HG03135 (cell line): ENCODE data around the gene SCML2.
"Not testable (repeated sequence)": the region's sequence is repeated elsewhere in the genome, so short reads cannot be mapped to it uniquely, and the experiment has no call there.

Experiments used
- ATAC-seq: cut with Tn5 transposase; IDR thresholded peaks from one replicate; pipeline ENCODE4 v1.9.1; 2021; ENCODE audit warnings: mild to moderate bottlenecking, moderate library complexity; ENCODE audit not compliant: unreplicated experiment

SCML2 gene

DNA sequence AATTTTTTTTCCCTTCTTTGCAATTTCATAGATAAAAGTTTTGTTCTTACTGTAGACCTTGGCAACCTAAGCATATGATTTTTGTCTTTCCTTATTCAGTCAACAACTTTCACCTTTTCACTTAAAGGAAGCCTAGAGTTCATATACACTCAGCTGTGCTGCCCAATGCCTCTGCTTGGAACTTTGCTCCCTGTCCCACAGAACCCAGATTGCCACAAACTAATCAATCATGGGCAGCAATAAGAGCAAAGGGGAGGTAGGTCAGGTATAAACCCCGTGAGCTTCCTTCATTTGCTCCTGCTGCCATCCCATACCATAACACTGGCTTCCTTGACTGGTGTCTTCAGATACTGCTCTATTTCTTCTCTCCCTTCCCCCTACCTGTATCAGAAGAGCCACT lies 82.8 kb downstream of the SCML2 start:
- no peak for ATAC-seq

DNA sequence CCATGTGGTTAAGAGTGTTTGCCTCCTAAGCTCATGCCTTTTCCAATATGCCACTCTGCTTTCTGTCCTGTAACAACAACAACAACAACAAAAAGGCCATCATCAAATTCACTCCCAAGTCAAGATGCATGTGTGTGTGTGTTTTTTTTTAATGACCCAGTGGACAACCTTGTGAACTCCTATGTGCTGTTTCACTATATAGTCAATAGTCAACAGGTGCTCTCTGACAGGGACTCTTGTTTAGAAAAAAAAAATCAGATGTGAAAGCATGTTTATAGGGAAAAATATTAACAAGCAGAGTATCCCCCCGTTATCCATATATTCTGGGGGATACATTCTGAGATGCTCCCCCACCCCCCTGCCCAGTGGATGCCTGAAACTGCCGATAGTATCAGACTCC lies 83.2 kb downstream of the SCML2 start:
- no peak for ATAC-seq

DNA sequence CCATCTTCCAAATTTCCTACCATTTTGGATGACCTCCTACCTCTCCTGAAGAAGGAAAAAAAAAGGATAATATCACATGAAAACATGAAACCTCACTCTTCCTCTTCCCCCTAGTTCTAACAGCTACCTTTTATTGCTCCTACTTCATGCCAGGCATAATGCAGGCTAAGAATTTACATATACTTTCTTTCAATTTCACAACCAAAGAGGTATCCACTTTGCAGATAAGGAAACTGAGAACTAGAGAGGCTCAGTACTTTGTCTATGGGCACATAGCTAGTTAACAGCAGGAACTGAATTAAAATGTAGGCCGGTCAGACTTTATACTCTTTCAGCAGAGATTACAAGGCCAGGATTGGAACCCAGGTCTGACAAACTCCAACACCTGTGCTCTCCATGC lies 99.4 kb downstream of the SCML2 start:
- ATAC-seq: no peak

DNA sequence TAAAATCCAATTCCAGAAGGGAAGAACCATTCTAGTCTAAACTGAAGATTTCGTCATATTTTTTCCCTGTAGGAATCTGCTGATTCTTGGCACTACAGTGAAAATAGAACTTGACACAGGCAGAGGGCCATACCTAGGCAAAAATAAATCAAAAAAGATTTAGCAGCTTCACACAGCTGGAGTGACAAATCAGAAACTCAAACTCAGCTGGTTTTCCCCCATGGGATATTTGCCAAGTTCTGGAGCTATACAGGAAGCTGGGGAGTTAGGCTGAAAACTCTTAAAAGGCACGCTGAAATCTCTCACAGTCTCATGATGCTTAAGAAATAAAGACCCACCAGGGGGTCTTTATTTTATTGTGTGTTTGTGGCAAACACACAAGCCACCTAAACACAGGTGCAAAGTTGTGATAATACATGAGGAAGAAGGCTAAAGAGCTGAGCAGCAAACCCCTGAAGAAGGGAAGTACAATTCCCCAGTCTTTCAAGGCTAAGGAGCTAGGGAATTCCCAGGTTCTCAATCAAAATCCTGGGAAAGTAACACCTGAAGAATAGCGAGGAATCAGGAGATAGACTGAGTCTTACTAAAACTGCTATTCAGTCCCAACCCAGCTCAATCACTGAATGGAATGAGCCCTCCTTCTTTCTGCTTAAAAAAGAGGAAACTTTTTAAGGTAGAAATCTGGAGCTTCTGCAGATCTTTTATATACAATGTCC lies 101.7 kb downstream of the SCML2 start:
- ATAC-seq: no peak

DNA sequence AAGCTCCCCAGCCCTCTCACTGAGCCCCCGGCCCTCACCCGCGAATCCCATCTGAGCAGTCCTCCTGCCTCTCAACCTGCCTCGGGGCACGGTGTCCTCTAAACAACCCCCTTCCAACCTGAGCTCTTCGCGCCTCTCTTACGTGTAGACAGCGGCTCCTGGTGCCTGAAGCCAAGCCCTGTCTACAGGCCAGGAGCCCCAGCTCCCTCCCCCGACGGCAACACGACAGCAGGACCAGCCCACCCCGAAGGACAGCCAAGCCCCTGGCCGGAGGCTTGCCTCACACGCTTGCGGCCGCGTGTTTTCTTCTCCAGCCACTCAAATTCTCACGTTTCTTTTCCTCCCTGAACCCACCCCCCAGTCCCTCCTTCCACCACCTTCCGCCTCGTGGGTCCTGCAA lies 124.8 kb downstream of the SCML2 start:
- not testable (repeated sequence) for ATAC-seq

DNA sequence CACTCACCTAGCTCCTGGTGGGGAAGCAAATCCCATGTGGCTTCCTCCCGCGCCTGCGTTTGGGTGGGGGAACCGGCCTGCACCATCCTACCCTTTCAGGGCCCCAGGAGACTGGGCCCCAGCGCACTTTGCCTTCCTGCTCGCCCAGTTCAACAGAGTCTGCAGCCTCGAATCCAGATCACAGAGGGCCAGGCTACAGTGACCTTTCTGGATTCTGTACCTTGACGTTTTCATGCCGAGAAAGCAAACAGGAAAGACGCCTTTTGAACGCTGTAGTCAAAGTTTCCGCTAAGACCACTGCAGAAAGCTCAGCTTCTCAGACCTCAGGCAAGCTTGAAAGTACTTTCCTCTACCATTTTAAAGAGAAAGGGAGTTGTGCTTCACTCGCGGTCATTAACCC lies 126.4 kb downstream of the SCML2 start:
- no peak for ATAC-seq

DNA sequence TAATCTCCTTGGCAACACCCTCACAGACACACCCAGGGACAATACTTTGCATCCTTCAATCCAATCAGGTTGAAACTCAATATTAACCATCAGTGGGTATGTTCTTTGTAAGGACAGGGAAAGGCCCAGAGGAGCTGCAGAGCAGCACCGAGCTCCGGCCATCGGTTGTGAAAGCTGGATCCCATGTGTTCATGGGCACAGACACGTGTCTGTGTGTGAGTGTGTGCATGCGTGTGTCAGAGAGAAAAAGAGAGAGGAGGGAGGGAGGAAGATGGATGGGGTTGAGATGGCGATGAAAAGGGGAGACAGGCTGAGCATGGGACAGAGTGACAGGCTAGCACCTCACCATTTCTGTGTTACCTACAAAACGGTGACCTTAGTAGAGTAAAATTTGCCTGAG lies 127.0 kb downstream of the SCML2 start:
- no peak for ATAC-seq

DNA sequence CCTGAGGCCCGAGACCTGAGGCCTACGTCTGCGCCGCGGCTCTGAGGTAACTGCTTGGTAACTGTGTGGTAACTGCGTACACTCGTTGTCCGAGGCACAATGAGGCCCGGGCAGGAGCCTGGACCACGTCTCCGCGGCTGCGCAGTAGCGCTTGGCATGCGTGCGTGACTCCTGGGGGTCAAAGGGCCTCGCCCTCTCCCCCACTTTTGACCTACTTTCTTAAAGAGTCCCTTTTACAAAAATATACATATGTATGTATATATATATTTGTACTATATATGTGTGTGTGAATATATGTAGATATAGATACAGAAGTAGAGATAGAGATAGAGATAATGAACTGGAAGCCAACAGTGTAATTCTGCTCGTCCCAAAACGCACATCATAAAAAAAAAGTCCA lies 133.7 kb downstream of the SCML2 start, which contains the start of gene BEND2:
Gene BEND2, minus strand, starts transcription at position 101 of the 400 bp plus-strand sequence. CDS start 136 bp downstream, outside the sequence.
- no peak for ATAC-seq

DNA sequence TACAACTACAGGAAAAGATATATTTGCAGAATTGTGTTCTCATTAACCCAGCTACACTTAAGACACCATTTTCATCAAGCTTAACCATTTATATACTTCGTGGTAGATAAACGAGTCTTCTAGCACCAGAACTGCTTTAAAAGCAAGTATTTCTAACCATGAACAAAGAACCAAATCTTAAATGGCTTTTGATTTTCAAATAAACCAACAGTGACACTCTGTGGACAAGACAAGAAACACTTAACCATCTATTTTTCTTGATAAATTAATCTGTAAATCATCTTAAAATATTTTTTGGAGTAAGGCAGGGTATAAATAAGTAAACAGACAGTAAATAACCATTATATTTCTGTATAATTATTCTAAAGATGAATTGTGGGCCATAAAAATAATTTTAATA lies 144.0 kb downstream of the SCML2 start:
- ATAC-seq: no peak

DNA sequence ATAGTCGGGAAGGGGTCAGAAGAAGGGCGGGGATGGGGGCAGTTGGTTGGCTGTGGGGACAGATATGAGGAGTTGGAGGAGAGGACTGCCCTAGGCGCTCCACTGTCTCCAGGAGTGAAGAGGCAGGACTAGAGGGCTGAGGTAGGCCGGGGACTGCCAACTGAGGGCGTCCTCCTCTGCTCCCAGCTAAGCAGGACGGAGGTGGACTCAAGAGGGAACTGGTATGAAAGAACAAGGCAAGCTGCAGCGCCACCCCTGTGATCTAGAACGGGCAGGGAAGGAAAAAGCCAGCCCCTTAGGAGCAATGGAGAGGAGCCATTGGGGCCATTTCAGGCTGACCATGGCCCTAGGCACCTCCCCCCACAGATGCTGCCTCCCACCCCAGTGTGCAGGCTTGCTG lies 147.8 kb downstream of the SCML2 start:
- no peak for ATAC-seq

DNA sequence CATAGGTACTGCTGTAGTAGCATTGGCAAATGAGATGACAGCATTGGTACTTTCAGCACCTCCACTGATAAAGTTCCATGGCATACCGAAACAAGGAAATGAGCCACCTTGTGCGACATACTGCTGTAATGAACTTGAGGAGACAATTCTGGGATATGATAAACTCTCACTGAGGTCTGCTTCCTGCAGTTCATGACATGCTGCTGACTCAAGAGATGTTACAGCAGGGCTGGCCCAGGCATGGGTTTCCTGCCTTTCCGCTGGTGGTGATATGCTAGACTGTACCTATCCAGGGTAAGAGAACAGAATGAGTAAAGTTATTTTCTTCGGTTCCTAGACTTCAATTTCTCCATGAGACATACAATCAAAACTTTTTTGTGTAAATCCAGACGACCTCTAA lies 150.9 kb downstream of the SCML2 start:
- ATAC-seq: no peak

DNA sequence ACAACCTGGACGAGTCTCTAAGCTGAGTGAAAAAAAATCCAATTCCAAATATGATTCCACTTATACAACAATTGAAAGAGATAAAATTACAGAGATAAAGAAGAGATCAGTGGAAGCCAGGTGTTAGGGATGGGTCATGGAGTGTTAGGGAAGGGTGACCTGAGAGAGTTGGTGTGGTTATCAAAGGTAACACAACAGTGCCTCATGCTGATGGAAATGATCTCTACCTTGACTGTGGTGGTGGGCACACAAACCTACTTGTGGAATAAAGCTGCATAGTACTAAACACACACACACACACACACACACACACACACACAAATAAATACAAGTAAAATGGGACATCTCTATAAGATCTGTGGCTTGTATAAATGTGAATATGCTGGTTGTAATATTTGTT lies 159.8 kb downstream of the SCML2 start:
- no peak for ATAC-seq
